ENCODE results near the gene NXNL2.

DNA sequence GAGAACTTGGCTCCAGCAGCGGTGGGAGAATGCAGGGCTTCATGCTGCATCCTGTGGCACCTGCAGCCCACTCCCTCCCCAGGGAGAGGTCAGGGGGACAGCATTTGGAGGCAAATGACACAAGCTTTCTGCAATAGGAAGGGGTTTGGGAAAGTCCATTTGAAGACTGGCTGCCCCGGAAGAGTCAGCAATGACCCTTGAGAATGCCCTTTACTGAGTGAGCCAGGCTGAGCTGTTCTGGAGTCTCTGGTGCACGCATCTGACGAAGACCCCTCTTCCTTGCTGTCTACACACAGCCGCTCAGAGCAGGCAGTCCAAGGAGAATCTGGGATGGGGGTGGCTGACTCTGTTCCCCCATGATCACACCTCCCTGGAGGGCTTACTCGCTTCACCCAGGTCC, 5.5 kb upstream of the NXNL2 start:
- TF ChIP-seq, protein P1, sequence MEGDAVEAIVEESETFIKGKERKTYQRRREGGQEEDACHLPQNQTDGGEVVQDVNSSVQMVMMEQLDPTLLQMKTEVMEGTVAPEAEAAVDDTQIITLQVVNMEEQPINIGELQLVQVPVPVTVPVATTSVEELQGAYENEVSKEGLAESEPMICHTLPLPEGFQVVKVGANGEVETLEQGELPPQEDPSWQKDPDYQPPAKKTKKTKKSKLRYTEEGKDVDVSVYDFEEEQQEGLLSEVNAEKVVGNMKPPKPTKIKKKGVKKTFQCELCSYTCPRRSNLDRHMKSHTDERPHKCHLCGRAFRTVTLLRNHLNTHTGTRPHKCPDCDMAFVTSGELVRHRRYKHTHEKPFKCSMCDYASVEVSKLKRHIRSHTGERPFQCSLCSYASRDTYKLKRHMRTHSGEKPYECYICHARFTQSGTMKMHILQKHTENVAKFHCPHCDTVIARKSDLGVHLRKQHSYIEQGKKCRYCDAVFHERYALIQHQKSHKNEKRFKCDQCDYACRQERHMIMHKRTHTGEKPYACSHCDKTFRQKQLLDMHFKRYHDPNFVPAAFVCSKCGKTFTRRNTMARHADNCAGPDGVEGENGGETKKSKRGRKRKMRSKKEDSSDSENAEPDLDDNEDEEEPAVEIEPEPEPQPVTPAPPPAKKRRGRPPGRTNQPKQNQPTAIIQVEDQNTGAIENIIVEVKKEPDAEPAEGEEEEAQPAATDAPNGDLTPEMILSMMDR (IDR thresholded peaks at IDR 0.05), result no peak
- no peak for TF ChIP-seq POLR2AphosphoS5 (IDR thresholded peaks at IDR 0.05; ENCODE audit: low read depth, low read length)
- TF ChIP-seq, protein P2, sequence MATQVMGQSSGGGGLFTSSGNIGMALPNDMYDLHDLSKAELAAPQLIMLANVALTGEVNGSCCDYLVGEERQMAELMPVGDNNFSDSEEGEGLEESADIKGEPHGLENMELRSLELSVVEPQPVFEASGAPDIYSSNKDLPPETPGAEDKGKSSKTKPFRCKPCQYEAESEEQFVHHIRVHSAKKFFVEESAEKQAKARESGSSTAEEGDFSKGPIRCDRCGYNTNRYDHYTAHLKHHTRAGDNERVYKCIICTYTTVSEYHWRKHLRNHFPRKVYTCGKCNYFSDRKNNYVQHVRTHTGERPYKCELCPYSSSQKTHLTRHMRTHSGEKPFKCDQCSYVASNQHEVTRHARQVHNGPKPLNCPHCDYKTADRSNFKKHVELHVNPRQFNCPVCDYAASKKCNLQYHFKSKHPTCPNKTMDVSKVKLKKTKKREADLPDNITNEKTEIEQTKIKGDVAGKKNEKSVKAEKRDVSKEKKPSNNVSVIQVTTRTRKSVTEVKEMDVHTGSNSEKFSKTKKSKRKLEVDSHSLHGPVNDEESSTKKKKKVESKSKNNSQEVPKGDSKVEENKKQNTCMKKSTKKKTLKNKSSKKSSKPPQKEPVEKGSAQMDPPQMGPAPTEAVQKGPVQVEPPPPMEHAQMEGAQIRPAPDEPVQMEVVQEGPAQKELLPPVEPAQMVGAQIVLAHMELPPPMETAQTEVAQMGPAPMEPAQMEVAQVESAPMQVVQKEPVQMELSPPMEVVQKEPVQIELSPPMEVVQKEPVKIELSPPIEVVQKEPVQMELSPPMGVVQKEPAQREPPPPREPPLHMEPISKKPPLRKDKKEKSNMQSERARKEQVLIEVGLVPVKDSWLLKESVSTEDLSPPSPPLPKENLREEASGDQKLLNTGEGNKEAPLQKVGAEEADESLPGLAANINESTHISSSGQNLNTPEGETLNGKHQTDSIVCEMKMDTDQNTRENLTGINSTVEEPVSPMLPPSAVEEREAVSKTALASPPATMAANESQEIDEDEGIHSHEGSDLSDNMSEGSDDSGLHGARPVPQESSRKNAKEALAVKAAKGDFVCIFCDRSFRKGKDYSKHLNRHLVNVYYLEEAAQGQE (IDR thresholded peaks at IDR 0.05; ENCODE audit: insufficient read depth in 1 of 2, low read depth in 2 of 2, low read length in 1 of 2), result no peak
- TF ChIP-seq TCF7L2 (IDR thresholded peaks at IDR 0.05; ENCODE audit: low read depth, low read length), result no peak
- no peak for TF ChIP-seq SIN3A (IDR thresholded peaks at IDR 0.05; ENCODE audit: borderline replicate concordance, insufficient read depth, low read depth, low read length)
